NCI-H446 (cell line): Measurements from ENCODE around the gene ACOT12.
"Not testable (repeated sequence)": the region's sequence is repeated elsewhere in the genome, so short reads cannot be mapped to it uniquely, and the experiment has no call there.

Experiments used
- DNase-seq, 2 experiments: peaks; one replicate each; lab custom pipeline; 2025; lab: John Stamatoyannopoulos, UW

ACOT12 gene

GRCh38 chr5:81338213-81338612 is 55.7 kb downstream of the ACOT12 start:
- DNase-seq, result not testable (repeated sequence)

- DNase-seq, result no peak
Observed at GRCh38 chr5:81337803-81338202, 56.1 kb downstream of the ACOT12 start.

- no peak for DNase-seq
Observed at GRCh38 chr5:81336556-81336955, 57.4 kb downstream of the ACOT12 start.

GRCh38 chr5:81335946-81336345 is 58.0 kb downstream of the ACOT12 start:
- DNase-seq, result no peak

GRCh38 chr5:81334304-81335061 is 59.5 kb downstream of the ACOT12 start:
- DNase-seq, result no peak

- DNase-seq, result no peak
Observed at GRCh38 chr5:81326554-81326953, 67.4 kb downstream of the ACOT12 start.

GRCh38 chr5:81317536-81317935 is 76.4 kb downstream of the ACOT12 start:
- no peak for DNase-seq

GRCh38 chr5:81316571-81316970 is 77.4 kb downstream of the ACOT12 start:
- DNase-seq, result no peak

- no peak for DNase-seq
Observed at GRCh38 chr5:81315830-81316229, 78.1 kb downstream of the ACOT12 start.

- no peak for DNase-seq
Observed at GRCh38 chr5:81315336-81315735, 78.6 kb downstream of the ACOT12 start.

- no peak for DNase-seq
Observed at GRCh38 chr5:81314581-81314980, 79.4 kb downstream of the ACOT12 start.

- DNase-seq, result no peak
Observed at GRCh38 chr5:81313686-81314085, 80.2 kb downstream of the ACOT12 start.

- DNase-seq, result no peak
Observed at GRCh38 chr5:81313278-81313677, 80.7 kb downstream of the ACOT12 start.

- DNase-seq, result no peak
Observed at GRCh38 chr5:81310402-81311063, 83.4 kb downstream of the ACOT12 start.

- DNase-seq, result no peak
Observed at GRCh38 chr5:81308836-81309235, 85.1 kb downstream of the ACOT12 start.

- DNase-seq, result no peak
Observed at GRCh38 chr5:81305785-81306184, 88.1 kb downstream of the ACOT12 start.

- no peak for DNase-seq
Observed at GRCh38 chr5:81303563-81303962, 90.4 kb downstream of the ACOT12 start.

- DNase-seq, result no peak
Observed at GRCh38 chr5:81302596-81302995, 91.3 kb downstream of the ACOT12 start.

GRCh38 chr5:81301271-81302015 is 92.5 kb downstream of the ACOT12 start, which contains the start of gene ZCCHC9:
Gene ZCCHC9 (plus strand): TSS chr5:81301587. CDS start chr5:81304758, 3,171 bp downstream.
- DNase-seq, result peak; percentile 86 to 94

GRCh38 chr5:81300921-81301270 is 93.0 kb downstream of the ACOT12 start:
- no peak for DNase-seq

- no peak for DNase-seq
Observed at GRCh38 chr5:81297531-81297930, 96.4 kb downstream of the ACOT12 start.

GRCh38 chr5:81294021-81294420 is 99.9 kb downstream of the ACOT12 start:
- not testable (repeated sequence) for DNase-seq

- no peak for DNase-seq
Observed at GRCh38 chr5:81292130-81292529, 101.8 kb downstream of the ACOT12 start.
